ENCODE results near the gene FILIP1.
A peak's percentile ranks its signal among the peaks of the same experiment; 100 is the strongest.

DNA sequence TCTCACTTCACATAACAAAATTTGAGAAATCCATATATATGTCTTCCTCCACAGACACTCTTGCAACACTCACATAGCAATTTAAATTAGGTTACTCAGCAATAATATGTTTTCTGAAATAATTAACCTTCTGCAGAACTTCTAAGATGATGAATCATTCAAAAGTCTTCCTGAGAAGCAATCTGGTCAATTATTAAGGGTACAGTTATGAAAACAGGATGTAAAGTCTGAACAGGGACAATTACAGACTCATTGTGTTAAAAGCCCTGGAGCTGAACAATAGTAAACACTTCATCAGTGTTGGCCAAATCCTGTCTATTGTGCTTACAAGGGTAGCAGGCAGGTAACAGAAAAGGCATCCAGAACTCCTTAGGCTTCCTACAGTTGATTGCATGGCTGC lies 75.4 kb downstream of the FILIP1 start:
- TF ChIP-seq SIN3A (IDR thresholded peaks at IDR 0.05; ENCODE audit: borderline replicate concordance, insufficient read depth, low read length), result 0 out of 2 replicates have a peak, but pooled peaks have one; percentile 62
- peak; percentile 59; the same call in 1 of the 2 replicates for TF ChIP-seq TAF1 (IDR thresholded peaks at IDR 0.05; ENCODE audit: borderline replicate concordance, insufficient read depth, low read length)

Data from PFSK-1 (cell line).